B cell (primary cell): Measurements from ENCODE around the gene FOXP3. TPM values are rescaled to one million over a fixed set of nuclear protein-coding genes. Genes with fewer than 3 reads are reported as not detected.

Source experiments
- ATAC-seq: fragments of 200-7000 bp; cut with Tn5 transposase; one replicate; pipeline ENCODE4 v1.10.0; 2021; ENCODE audit warnings: low read depth, mild to moderate bottlenecking, moderate number of reproducible peaks, moderate library complexity
- CTCF ChIA-PET: fragments of 350-600 bp; sonication (Branson Sonifier 250); formaldehyde crosslinking; loops from one replicate; lab custom pipeline; 2021; ENCODE audit warnings: antibody characterized with exemption, inconsistent platforms; lab: Charles Lee
- POLR2A ChIA-PET: fragments of 350-600 bp; sonication (Branson Sonifier 250); formaldehyde crosslinking; loops from one replicate; lab custom pipeline; 2021; ENCODE audit warnings: antibody characterized with exemption; lab: Charles Lee
- DNase-seq: peaks from one replicate; pipeline ENCODE4 v3.0.0; 2013
- H2AFZ ChIP-seq: 2 replicates; pipeline ENCODE4 v1.6.1; 2012; ENCODE audit warnings: mild to moderate bottlenecking, low read depth, low read length; ENCODE audit not compliant: insufficient read depth, poor library complexity, severe bottlenecking
- H3K27ac ChIP-seq, 2 donors: 1 replicate in 1 of 2; 2 replicates in 1 of 2; pipeline ENCODE4 v1.5.1; 2012 to 2013; ENCODE audit warnings: low read length in 2 of 2, mild to moderate bottlenecking in 2 of 2, moderate library complexity in 1 of 2
- H3K27me3 ChIP-seq, 4 experiments: fragments of 200-600 bp in 1 of 4; sonication (generic) in 1 of 4; replicated peaks in 1 of 4; 1 replicate in 2 of 4; 2 replicates in 2 of 4; pipeline versions ENCODE4 v1.6.1 to v1.7.0; 2013 to 2016; ENCODE audit warnings: low read length in 3 of 4, mild to moderate bottlenecking in 2 of 4, mixed read lengths in 1 of 4, moderate library complexity in 1 of 4; ENCODE audit not compliant: insufficient read depth in 4 of 4, control insufficient read depth in 3 of 4; ENCODE audit errors: control extremely low read depth in 1 of 4
- H3K36me3 ChIP-seq, 2 experiments: replicated peaks in 1 of 2; 1 replicate in 1 of 2; 2 replicates in 1 of 2; pipeline versions ENCODE4 v1.6.1 to v1.7.1; 2013; ENCODE audit warnings: low read length in 1 of 2; ENCODE audit not compliant: insufficient read depth in 2 of 2, control insufficient read depth in 1 of 2; ENCODE audit errors: control extremely low read depth in 1 of 2, extremely low read depth in 1 of 2
- H3K4me1 ChIP-seq, 2 donors: fragments of 200-600 bp in 1 of 2; sonication (generic) in 1 of 2; 1 replicate in 1 of 2; 2 replicates in 1 of 2; pipeline versions ENCODE4 v1.5.1 to v1.6.1; 2013 to 2017; ENCODE audit warnings: low read length in 2 of 2; ENCODE audit not compliant: control insufficient read depth in 2 of 2, insufficient read depth in 2 of 2
- H3K4me2 ChIP-seq: replicated peaks from 2 replicates; pipeline ENCODE3; 2012; ENCODE audit warnings: mild to moderate bottlenecking, low read depth, low read length; ENCODE audit not compliant: poor library complexity, severe bottlenecking
- H3K4me3 ChIP-seq, 5 experiments: fragments of 200-600 bp in 1 of 5; sonication (generic) in 1 of 5; 1 replicate in 3 of 5; 2 replicates in 2 of 5; pipeline versions ENCODE4 v1.5.1 to v1.7.0; 2011 to 2016; ENCODE audit warnings: low read length in 4 of 5, mild to moderate bottlenecking in 4 of 5, low read depth in 2 of 5, control low read depth in 1 of 5, moderate library complexity in 1 of 5; ENCODE audit not compliant: insufficient read depth in 1 of 5; ENCODE audit errors: control extremely low read depth in 1 of 5, extremely low read depth in 1 of 5
- H3K79me2 ChIP-seq: fragments of 200-600 bp; sonication (generic); one replicate; pipeline ENCODE4 v1.6.0; 2016; ENCODE audit warnings: low read length; ENCODE audit not compliant: control insufficient read depth, insufficient read depth
- H3K9ac ChIP-seq: fragments of 200-600 bp; sonication (generic); 2 replicates; pipeline ENCODE4 v1.6.1; 2017; ENCODE audit warnings: mild to moderate bottlenecking, low read length, moderate library complexity
- H3K9me3 ChIP-seq, 3 donors: one replicate each; pipeline versions ENCODE4 v1.6.1 to v1.7.1; 2013; ENCODE audit warnings: low read length in 2 of 3; ENCODE audit not compliant: control insufficient read depth in 2 of 3, insufficient read depth in 1 of 3; ENCODE audit errors: control extremely low read depth in 1 of 3
- H4K20me1 ChIP-seq: 2 replicates; pipeline ENCODE4 v1.6.0; 2012; ENCODE audit warnings: mild to moderate bottlenecking, low read length; ENCODE audit not compliant: insufficient read depth, control insufficient read depth, poor library complexity, severe bottlenecking
- H3K27ac Mint-ChIP-seq: one replicate; pipeline ENCODE4 v1.8.0; 2021; ENCODE audit warnings: mixed read lengths
- H3K27me3 Mint-ChIP-seq: one replicate; pipeline ENCODE4 v1.8.0; 2021; ENCODE audit warnings: mixed read lengths
- H3K4me1 Mint-ChIP-seq: one replicate; pipeline ENCODE4 v1.8.0; 2021; ENCODE audit warnings: mixed read lengths
- H3K4me3 Mint-ChIP-seq: one replicate; pipeline ENCODE4 v1.8.0; 2021; ENCODE audit warnings: mixed read lengths
- H3K9me3 Mint-ChIP-seq: one replicate; pipeline ENCODE4 v1.8.0; 2022; ENCODE audit warnings: mixed read lengths; ENCODE audit not compliant: insufficient read depth
- CTCF ChIP-seq: fragments of 200-600 bp; IDR thresholded peaks from one replicate; pipeline ENCODE4 v1.8.0; 2022; ENCODE audit warnings: antibody characterized with exemption, mild to moderate bottlenecking
- EZH2 ChIP-seq: IDR thresholded peaks from 2 replicates; pipeline ENCODE4 v1.6.1; 2012; ENCODE audit warnings: borderline replicate concordance, low read depth, mild to moderate bottlenecking, moderate library complexity, low read length; ENCODE audit not compliant: insufficient read depth, poor library complexity, severe bottlenecking
- WGBS: methylation state at CpG from one replicate; pipeline ENCODE4 v1.1.5; 2013; ENCODE audit warnings: missing lambda C conversion rate; ENCODE audit not compliant: insufficient coverage; 5-methylcytosine and 5-hydroxymethylcytosine counted together
- intact Hi-C: fragments of 100-400 bp; cut with micrococcal nuclease; formaldehyde crosslinking; loops from one replicate; pipeline ENCODE4 v1.10.0; 2022
- polyA plus RNA-seq: library from polyadenylated mRNA; depleted of rRNA; stranded (reverse); fragments of >200 nt; gene quantifications from 2 replicates; pipeline ENCODE4 v1.2.3, GENCODE V29; 2012
- total RNA-seq, 2 donors: library from RNA; stranded (reverse); fragments of 120-200 nt in 1 of 2; gene quantifications; 1 replicate in 1 of 2; 2 replicates in 1 of 2; pipeline versions ENCODE4 v1.2.3 to v1.2.4, GENCODE V29; 2013 to 2022

Gene FOXP3
- total and polyA plus RNA-seq, 2 donors (not counting 1 experiment from before 2014, with no cell fraction given): 0.03 TPM; not detected in 1

GRCh38 chrX:49287665-49288064 is 23.2 kb upstream of the FOXP3 start:
- no peak for TF ChIP-seq CTCF
- no peak for TF ChIP-seq EZH2
- Mint-ChIP-seq H3K27me3 (no peaks in the 10 kb centered on the region), H3K4me1 (no peaks in the 10 kb centered on the region), H3K27ac (no peak overlapping the region), H3K4me3 (no peak overlapping the region), H3K9me3 (no peaks in the 10 kb centered on the region)
- H3K36me3 ChIP-seq: no peaks in the 10 kb centered on the region
- no peak overlapping the region for H3K9ac ChIP-seq
- no peaks in the 10 kb centered on the region for H3K27me3 ChIP-seq
- ATAC-seq: no peak
- intact Hi-C loops: no loop called here
- no peak overlapping the region for H2AFZ ChIP-seq
- no peak for DNase-seq
- H4K20me1 ChIP-seq: no peaks in the 10 kb centered on the region
- H3K4me1 ChIP-seq: peaks cover 0 to 9% of the 10 kb centered on the region in 2 donors
- H3K27ac ChIP-seq: no peak overlapping the region
- H3K4me3 ChIP-seq: no peak overlapping the region
- ChIA-PET POLR2A (no interaction called here), CTCF (no interaction called here)
- no peak overlapping the region for H3K4me2 ChIP-seq
- H3K9me3 ChIP-seq: no peaks in the 10 kb centered on the region
- H3K79me2 ChIP-seq: peaks cover 1% of the 10 kb centered on the region
- 80% methylated on average over 1 of the region's 1 CpG for WGBS

- H3K27ac ChIP-seq: no peak overlapping the region
- no peaks in the 10 kb centered on the region for H3K9me3 ChIP-seq
- H2AFZ ChIP-seq: no peak overlapping the region
- H3K27me3 ChIP-seq: no peaks in the 10 kb centered on the region
- no peaks in the 10 kb centered on the region for H4K20me1 ChIP-seq
- ATAC-seq (no peak), DNase-seq (no peak)
- Mint-ChIP-seq H3K27me3 (no peaks in the 10 kb centered on the region), H3K4me3 (no peak overlapping the region), H3K27ac (no peak overlapping the region), H3K4me1 (no peaks in the 10 kb centered on the region), H3K9me3 (no peaks in the 10 kb centered on the region)
- H3K36me3 ChIP-seq: no peaks in the 10 kb centered on the region
- intact Hi-C loops: no loop called here
- H3K4me2 ChIP-seq: no peak overlapping the region
- H3K4me1 ChIP-seq: no peaks in the 10 kb centered on the region
- ChIA-PET POLR2A (no interaction called here), CTCF (no interaction called here)
- H3K4me3 ChIP-seq: no peak overlapping the region
- H3K79me2 ChIP-seq: peaks cover 3% of the 10 kb centered on the region
- no peak overlapping the region for H3K9ac ChIP-seq
- TF ChIP-seq CTCF (no peak), EZH2 (no peak)
- WGBS: no CpG with 5 or more reads among the region's 4 CpGs
These were observed 22.1 kb upstream of the FOXP3 start for GRCh38 chrX:49286581-49286980.
